PC-9 (cell line): ENCODE measurements around the gene CPA2. TPM values are rescaled to one million over a fixed set of nuclear protein-coding genes. Genes with fewer than 3 reads are reported as not detected.

ENCODE experiments used
- BruUV-seq: library from RNA; stranded (reverse); fragments of 400-500 nt; replicated peaks from 2 replicates; lab custom pipeline; 2021; lab: Mats Ljungman, UMichigan
- CTCF ChIA-PET: fragments of 300-600 bp; sonication (Branson Sonifier 250); formaldehyde crosslinking; loops from one replicate; lab custom pipeline; 2022; ENCODE audit warnings: antibody characterized with exemption; lab: Charles Lee
- POLR2A ChIA-PET: fragments of 300-600 bp; sonication (Branson Sonifier 250); formaldehyde crosslinking; loops from one replicate; lab custom pipeline; 2022; ENCODE audit warnings: antibody characterized with exemption; ENCODE audit not compliant: unreplicated experiment; lab: Charles Lee
- DNase-seq, 2 experiments: peaks; one replicate each; pipeline versions ENCODE4 v3.0.0 to v3.0.0-alpha.2; 2015 to 2022; ENCODE audit warnings: mixed read lengths in 1 of 2
- H2AFZ ChIP-seq: fragments of 200-600 bp; sonication (generic); 2 replicates; pipeline ENCODE4 v1.8.1; 2017; ENCODE audit warnings: antibody characterized with exemption
- H3F3A ChIP-seq: fragments of 200-600 bp; sonication (generic); 2 replicates; pipeline ENCODE4 v1.8.1; 2017; ENCODE audit warnings: antibody characterized with exemption, mild to moderate bottlenecking, low read depth; ENCODE audit not compliant: insufficient read depth
- H3K27ac ChIP-seq: fragments of 200-600 bp; sonication (generic); 2 replicates; pipeline ENCODE4 v1.6.1; 2016; ENCODE audit warnings: mixed run types
- H3K27me3 ChIP-seq: fragments of 200-600 bp; sonication (generic); 2 replicates; pipeline ENCODE4 v1.6.1; 2016; ENCODE audit warnings: low read depth, mixed run types; ENCODE audit not compliant: insufficient read depth
- H3K36me3 ChIP-seq: fragments of 200-600 bp; sonication (generic); 2 replicates; pipeline ENCODE4 v1.6.1; 2016; ENCODE audit warnings: low read depth, mixed run types
- H3K4me1 ChIP-seq: fragments of 200-600 bp; sonication (generic); replicated peaks from 2 replicates; pipeline ENCODE4 v1.6.1; 2016; ENCODE audit warnings: mixed run types; ENCODE audit not compliant: insufficient read depth
- H3K4me2 ChIP-seq: fragments of 200-600 bp; sonication (generic); 2 replicates; pipeline ENCODE4 v1.6.1; 2017; ENCODE audit warnings: mixed run types
- H3K4me3 ChIP-seq: fragments of 200-600 bp; sonication (generic); 2 replicates; pipeline ENCODE4 v1.6.1; 2016; ENCODE audit warnings: mixed run types
- H3K79me2 ChIP-seq: fragments of 200-600 bp; sonication (generic); 2 replicates; pipeline ENCODE4 v1.6.1; 2017; ENCODE audit warnings: low read depth, mixed run types
- H3K9me2 ChIP-seq: fragments of 200-600 bp; sonication (generic); 2 replicates; pipeline ENCODE4 v1.8.1; 2017; ENCODE audit warnings: mild to moderate bottlenecking; ENCODE audit not compliant: insufficient read depth
- H3K9me3 ChIP-seq: fragments of 200-600 bp; sonication (generic); 2 replicates; pipeline ENCODE4 v1.8.1; 2016; ENCODE audit warnings: low read depth; ENCODE audit not compliant: insufficient read depth
- H4K20me1 ChIP-seq: fragments of 200-600 bp; sonication (generic); 2 replicates; pipeline ENCODE4 v1.8.1; 2017; ENCODE audit not compliant: insufficient read depth
- CTCF ChIP-seq: fragments of 200-600 bp; sonication (generic); conservative IDR thresholded peaks from 2 replicates; pipeline ENCODE4 v1.6.1; 2017; ENCODE audit warnings: mixed run types, antibody characterized with exemption, mild to moderate bottlenecking, moderate library complexity
- EZH2 ChIP-seq: fragments of 200-600 bp; sonication (generic); IDR thresholded peaks from 2 replicates; pipeline ENCODE4 v1.8.0; 2017; ENCODE audit warnings: antibody characterized with exemption, low read depth
- intact Hi-C: fragments of 100-400 bp; cut with micrococcal nuclease; formaldehyde crosslinking; loops from one replicate; pipeline ENCODE4 v1.10.0; 2022; ENCODE audit not compliant: unreplicated experiment
- total RNA-seq: library from RNA; stranded (reverse); gene quantifications from 2 replicates; pipeline ENCODE4 v1.2.3, GENCODE V29; 2021

The CPA2 gene
- total RNA-seq, 1 experiment from 2014 or later = not detected

- intact Hi-C loops = no loop called here
- POLR2A ChIA-PET = no interaction called here
- Histone ChIP-seq H4K20me1 (no peaks in the 10 kb centered on the region), H2AFZ (no peak overlapping the region), H3K4me1 (peaks cover 18% of the 10 kb centered on the region), H3K79me2 (no peaks in the 10 kb centered on the region), H3K36me3 (no peaks in the 10 kb centered on the region), H3K4me3 (no peak overlapping the region), H3K4me2 (no peak overlapping the region), H3K9me3 (no peaks in the 10 kb centered on the region), H3K27me3 (no peaks in the 10 kb centered on the region), H3K9me2 (no peaks in the 10 kb centered on the region), H3K27ac (no peak overlapping the region), H3F3A (peaks cover 14% of the 10 kb centered on the region; the same call in 1 of the 2 replicates)
- CTCF ChIA-PET = interaction anchor here (0.7 kb wide), 1 partner anchor 182 kb away, joined by 5 read pairs; no protein-coding TSS in a partner anchor
- BruUV-seq = no TSS peak
- no peak for DNase-seq
- no peak for TF ChIP-seq EZH2
- no peak for TF ChIP-seq CTCF
These were observed 36.0 kb downstream of the CPA2 start for GRCh38 chr7:130302649-130303048.

GRCh38 chr7:130303127-130303526, 36.5 kb downstream of the CPA2 start:
- POLR2A ChIA-PET = interaction anchor here (0.5 kb wide), 1 partner anchor 117 kb away, joined by 23 read pairs; no protein-coding TSS in a partner anchor
- no peak overlapping the region for H3K4me3 ChIP-seq

GRCh38 chr7:130303551-130303950, 36.9 kb downstream of the CPA2 start:
- no peak for DNase-seq
- H3K36me3 ChIP-seq = no peaks in the 10 kb centered on the region
- intact Hi-C loops = no loop called here
- H3K27ac ChIP-seq = no peak overlapping the region
- H4K20me1 ChIP-seq = no peaks in the 10 kb centered on the region
- TF ChIP-seq CTCF = no peak
- no peak for TF ChIP-seq EZH2
- no peaks in the 10 kb centered on the region for H3K9me3 ChIP-seq
- no peak overlapping the region for H3K4me2 ChIP-seq
- ChIA-PET POLR2A (interaction anchor here (0.5 kb wide), 1 partner anchor 116 kb away, joined by 23 read pairs; no protein-coding TSS in a partner anchor), CTCF (no interaction called here)
- no peaks in the 10 kb centered on the region for H3K79me2 ChIP-seq
- BruUV-seq = no TSS peak
- H3K9me2 ChIP-seq = no peaks in the 10 kb centered on the region
- H3F3A ChIP-seq = peaks cover 9% of the 10 kb centered on the region; the same call in 1 of the 2 replicates
- no peaks in the 10 kb centered on the region for H3K27me3 ChIP-seq
- H2AFZ ChIP-seq = no peak overlapping the region
- peaks cover 14% of the 10 kb centered on the region for H3K4me1 ChIP-seq
- no peak overlapping the region for H3K4me3 ChIP-seq

More at GRCh38 chr7:130303127-130303526, 36.5 kb downstream of the CPA2 start:
- no peak for TF ChIP-seq EZH2
- TF ChIP-seq CTCF = no peak
- no peaks in the 10 kb centered on the region for H3K79me2 ChIP-seq
- intact Hi-C loops = no loop called here
- H3K9me2 ChIP-seq = no peaks in the 10 kb centered on the region
- no peak overlapping the region for H2AFZ ChIP-seq
- no peaks in the 10 kb centered on the region for H3K27me3 ChIP-seq
- H3F3A ChIP-seq = peaks cover 13% of the 10 kb centered on the region; the same call in 1 of the 2 replicates
- no peaks in the 10 kb centered on the region for H3K36me3 ChIP-seq
- DNase-seq = no peak
- H3K4me1 ChIP-seq = peaks cover 18% of the 10 kb centered on the region
- H3K9me3 ChIP-seq = no peaks in the 10 kb centered on the region
- H4K20me1 ChIP-seq = no peaks in the 10 kb centered on the region
- no TSS peak for BruUV-seq
- no peak overlapping the region for H3K27ac ChIP-seq
- H3K4me2 ChIP-seq = no peak overlapping the region
- CTCF ChIA-PET = interaction anchor here (0.7 kb wide), 1 partner anchor 181 kb away, joined by 5 read pairs; no protein-coding TSS in a partner anchor
